ENCODE data around the gene ZNF276.

Gene ZNF276

DNA sequence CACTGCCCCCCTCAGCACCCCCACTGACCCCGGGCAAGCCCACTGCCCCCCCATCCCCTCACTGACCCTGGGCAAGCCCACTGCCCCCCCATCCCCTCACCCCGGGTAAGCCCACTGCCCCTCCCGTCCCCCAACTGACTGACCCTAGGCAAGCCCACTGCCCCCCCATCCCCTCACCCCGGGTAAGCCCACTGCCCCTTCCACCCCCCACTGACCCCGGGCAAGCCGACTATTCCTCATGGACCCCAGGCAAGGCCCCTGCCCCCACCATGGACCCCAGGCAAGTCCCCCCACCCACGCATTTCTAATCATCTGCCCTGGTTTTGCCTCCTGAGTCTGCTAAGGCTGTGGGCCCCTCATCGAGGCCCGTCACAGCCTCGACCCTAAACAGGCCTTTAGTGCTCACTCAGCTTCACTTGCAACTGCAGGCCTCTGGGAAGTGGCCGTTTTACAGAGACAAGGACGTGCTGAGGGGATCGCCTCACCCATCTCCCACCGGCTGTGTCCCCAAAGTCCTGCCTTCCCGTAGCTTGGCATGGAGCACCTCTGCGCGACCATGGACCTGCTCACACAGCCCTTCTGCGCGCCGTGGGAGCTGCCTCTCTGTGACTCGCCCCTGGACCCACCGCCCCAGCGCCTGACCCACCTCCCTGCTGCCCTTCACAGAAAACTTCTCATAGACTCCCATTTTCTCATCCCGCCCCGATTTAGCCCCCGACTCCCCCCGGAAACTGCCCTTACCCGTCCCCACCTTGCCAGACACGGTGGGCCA, 4.2 kb upstream of the ZNF276 start:
- no peak for DNase-seq

DNA sequence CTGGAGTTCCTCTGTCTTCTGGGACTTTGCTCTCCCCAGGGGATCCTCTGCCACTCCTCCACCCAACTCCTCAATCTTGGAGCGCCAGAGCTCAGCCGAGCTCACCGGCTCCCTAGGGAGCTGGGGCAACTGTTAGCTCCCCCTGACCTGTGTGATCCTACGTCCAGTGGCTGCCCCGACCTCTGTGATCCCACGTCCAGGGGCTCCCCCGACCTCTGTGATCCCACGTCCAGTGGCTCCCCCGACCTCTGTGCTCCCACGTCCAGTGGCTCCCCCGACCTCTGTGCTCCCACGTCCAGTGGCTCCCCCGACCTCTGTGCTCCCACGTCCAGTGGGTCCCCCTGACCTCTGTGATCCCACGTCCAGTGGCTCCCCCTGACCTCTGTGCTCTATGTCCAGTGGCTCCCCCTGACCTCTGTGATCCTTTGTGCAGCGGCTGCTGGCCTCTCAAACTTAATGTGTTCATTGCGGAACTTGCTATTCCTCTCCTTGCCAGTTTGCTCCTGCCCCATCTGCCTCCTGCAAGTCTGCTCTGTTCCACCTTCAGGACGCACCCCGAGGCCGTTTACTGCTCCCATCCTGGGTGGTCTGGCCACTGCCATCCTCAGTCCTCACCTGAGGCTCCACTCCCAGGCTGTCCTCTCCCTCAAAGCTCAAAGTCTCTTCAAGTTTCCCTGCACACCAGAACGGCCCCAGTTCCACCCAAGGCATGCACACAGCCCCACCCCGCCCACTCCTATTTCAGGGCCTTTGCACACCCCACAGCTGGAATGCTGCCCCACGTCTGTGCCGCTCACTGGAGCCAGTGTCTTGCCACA, 3.4 kb upstream of the ZNF276 start:
- no peak for DNase-seq

DNA sequence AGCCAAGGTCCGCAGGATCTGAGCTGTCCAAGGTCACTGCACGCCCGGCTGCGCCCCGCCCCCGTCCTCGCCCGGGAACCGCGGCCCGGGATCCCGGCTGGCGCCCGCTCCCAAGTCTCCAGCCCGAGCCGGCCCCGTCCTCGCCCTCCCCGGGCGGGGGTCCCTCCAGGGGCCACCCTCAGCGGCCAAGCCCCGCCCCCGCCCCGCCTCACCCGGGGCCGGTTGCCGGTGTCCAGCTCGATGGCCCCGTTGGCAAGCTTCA, 855 bp upstream of the ZNF276 start:
- DNase-seq: no peak

DNA sequence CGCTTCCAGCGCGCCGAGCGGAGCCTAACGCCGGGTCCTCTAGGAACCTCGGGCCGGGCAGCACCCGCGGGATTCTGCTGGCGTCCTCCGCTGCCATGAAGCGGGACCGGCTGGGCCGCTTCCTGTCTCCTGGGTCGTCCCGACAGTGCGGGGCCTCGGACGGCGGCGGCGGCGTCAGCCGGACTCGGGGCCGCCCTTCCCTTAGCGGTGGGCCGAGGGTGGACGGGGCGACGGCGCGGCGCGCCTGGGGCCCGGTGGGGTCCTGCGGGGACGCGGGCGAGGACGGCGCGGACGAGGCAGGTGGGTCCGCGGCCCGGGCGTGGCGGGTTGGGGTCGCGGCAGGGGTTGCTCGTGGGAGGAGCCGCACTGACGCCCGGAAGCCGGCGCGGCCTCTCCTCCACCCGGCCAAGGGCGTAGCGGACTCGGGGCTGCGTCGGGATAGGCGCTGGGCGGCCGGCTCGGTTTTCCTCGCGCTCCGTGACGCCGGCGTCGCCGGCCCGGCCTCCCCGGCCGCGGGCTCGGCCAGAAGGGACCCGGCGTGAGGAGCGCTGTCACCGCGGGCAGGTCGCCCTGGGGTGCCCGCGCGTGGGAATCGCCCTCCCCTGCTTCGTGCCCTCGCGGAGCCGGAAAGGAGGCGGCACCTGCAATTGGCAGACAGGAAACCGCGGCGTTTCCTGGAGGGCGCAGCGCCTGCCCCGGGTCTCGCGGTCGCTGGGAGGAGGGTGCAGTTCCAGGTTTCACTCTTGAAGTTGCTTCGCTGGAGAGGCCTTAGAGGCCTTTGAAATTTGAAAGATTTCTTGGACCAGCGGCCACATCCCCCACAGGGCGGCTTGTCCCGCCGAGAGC, 432 bp downstream of the ZNF276 start:
- peak; percentile 80 for DNase-seq

DNA sequence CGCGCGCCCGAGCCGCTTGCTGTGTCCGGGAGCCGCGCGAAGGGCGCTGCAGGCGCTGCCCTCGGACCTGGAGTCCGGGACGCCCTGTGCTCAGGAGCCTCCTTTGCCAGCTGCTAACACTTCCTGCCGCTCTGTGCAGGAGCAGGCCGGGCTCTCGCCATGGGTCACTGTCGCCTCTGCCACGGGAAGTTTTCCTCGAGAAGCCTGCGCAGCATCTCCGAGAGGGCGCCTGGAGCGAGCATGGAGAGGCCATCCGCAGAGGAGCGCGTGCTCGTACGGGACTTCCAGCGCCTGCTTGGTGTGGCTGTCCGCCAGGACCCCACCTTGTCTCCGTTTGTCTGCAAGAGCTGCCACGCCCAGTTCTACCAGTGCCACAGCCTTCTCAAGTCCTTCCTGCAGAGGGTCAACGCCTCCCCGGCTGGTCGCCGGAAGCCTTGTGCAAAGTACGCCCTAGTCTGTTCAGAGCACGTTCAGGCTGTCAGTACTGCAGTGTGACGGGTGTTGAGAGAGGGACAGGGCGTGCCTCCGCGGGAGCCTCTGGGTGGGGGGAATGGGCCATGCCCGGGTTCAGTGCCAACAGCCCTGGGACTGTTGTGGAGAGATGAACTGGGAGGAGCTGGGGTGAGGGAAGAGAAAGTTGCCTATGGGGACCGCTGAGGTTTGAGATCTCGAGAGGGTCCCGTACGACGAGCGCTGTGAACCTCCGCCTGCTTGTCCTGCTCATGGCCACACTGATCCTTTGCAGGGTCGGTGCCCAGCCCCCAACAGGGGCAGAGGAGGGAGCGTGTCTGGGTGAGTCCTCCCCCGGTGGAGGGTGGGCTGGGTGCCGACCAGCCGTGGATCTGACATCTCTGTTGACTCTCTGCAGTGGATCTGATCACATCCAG, 1.3 kb downstream of the ZNF276 start:
- DNase-seq: peak; percentile 61

DNA sequence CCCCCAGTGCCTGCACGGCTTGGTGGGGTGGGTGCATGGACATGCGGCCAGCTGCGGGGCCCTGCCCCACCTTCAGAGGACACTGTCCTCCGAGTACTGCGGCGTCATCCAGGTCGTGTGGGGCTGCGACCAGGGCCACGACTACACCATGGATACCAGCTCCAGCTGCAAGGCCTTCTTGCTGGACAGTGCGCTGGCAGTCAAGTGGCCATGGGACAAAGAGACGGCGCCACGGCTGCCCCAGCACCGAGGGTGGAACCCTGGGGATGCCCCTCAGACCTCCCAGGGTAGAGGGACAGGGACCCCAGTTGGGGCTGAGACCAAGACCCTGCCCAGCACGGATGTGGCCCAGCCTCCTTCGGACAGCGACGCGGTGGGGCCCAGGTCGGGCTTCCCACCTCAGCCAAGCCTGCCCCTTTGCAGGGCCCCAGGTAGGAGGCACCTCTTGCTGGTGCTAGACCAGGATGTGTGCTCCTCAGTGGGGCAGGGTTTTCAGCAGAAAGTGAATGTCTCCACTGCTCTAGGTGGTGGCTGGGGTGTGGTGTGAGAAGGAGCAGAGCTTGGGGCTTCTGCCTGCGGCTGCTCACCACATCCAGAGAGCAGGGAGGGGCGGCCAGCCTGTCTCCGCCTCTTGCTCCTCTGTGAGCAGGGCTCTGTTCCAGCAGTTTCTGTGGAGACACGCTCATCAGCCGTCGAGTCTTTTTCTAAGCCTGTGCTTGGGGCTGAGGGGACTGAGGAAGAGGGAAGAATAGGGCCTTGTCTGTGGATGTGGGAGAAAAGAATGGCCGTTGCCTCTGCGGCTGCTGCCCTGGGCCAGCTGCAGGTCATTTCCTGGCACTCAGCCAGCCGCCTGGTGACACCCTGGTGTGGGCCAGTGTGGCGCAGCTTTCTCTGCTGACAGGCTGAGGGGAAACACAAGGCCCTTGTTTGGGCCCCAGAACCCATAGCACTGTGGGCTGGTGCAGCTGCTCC, 2.2 kb downstream of the ZNF276 start:
- peak; percentile 56 for DNase-seq

DNA sequence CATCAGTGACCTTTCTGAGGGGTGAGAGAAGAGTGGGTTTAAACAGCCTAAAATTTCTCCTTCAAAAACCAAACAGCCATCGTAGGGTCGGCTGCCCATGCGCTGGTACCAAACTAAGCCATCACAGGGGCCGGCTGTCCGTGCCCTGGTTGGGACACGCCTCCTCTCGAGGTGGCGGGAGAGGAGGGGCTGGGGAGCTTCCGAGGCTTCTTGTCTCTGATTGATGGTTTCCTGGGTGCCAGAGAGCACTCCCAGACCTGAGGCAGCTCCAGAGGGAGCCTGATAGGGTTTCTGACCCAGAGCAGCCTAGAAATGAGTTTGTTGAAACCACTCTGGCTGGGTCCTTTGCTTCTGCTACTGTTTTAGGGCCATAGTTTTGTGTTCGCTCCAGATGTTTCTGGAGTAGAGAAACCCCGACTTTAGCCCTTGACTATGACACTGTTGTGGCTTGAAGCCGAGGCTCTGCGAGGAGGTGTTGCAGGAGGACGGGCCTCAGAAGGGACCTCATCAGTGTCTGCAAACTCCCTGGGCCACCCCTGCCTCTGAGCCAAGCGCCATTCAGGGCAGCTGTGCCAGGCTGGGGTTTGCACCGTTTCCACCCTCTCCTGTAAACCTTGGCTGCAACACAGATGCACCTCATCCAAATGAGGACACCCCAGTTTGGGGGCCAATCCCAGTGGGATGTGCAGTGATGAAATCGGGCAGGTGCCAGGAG, 6.2 kb downstream of the ZNF276 start:
- DNase-seq: no peak

DNA sequence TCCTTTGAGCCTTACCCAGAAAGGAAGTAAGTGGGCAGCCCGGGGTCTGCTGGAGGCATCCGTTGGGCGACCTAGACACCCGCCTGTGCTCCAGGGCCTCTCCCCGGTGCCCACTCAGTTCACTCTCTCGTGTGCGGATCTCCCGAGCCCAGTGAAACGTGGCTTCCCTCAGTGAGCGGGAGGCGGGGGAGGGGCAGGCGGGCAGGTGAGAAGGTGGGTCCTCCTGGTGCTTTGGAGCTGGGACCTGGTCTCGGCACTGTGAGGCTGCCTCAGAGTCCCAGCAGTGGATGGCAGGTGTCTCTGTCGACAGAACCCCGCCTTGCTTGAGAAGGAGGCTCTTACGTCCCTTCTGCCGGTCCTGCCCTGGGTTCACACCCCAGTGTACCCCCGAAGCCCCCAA, 8.0 kb downstream of the ZNF276 start:
- no peak for DNase-seq

DNA sequence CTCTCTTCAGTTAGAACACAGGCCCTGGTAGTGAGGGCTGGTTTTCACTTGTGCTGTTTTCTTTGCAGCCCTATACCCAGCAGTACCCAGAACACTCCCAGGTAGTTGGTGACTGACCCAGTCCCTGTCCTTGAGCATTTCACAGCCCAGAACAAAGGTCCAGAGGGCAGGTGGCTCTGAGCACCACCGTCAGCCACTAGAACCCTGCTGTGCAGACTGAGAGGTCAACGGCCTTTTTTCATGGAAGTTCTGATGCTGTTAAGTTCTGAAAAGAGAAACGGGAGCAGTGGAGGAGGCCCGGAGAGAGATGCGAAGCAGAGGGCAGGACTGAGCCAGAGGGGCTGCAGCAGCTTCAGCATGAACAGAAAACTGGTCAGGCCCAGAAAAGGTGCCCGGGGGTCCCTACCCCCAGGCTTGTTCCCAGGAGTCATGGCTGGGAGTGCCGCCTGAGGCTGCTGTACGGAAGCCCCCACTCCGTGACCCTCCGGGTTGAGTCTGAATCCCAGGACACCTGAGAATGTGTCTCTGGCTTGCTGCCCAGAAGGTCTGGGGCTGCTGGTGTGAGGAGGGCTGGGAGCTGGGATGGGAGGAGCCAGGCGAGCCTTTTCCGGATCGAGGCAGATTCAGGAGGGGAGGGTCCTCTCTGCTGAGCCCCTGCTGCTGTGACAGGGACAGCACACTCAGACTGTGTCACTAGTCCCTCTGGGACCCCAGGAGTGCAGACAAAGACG, 8.7 kb downstream of the ZNF276 start:
- DNase-seq: no peak

DNA sequence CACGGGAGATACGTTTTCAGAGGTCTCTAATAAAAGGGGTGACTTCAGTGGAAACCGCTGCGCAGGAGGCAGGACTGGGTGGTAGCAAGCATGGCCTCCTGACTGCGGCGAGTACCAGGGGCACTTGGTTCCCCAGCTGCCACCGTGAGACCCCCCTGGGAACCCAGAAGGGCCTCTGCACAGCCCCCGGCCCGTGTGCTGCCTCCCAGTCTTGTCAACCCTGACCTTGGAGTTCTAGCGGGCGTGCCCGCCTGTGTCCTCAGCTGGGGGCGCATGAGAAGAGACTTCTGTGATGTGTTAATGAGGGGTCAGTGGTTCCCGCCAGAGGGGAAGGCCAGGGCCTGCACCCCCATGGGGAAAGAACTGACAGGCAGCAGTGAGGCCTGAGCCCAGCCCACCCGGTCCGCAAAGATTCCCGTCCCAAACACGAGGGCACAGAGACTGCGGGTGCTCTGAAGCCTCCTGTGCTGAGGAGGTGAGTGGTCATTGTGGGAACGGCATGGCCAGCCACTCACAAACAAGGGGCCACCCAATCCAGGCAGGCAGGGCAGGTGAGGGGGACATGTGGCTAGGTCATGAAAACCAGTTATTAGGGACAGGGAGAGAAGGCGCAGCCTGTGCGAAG, 9.4 kb downstream of the ZNF276 start:
- no peak for DNase-seq

DNA sequence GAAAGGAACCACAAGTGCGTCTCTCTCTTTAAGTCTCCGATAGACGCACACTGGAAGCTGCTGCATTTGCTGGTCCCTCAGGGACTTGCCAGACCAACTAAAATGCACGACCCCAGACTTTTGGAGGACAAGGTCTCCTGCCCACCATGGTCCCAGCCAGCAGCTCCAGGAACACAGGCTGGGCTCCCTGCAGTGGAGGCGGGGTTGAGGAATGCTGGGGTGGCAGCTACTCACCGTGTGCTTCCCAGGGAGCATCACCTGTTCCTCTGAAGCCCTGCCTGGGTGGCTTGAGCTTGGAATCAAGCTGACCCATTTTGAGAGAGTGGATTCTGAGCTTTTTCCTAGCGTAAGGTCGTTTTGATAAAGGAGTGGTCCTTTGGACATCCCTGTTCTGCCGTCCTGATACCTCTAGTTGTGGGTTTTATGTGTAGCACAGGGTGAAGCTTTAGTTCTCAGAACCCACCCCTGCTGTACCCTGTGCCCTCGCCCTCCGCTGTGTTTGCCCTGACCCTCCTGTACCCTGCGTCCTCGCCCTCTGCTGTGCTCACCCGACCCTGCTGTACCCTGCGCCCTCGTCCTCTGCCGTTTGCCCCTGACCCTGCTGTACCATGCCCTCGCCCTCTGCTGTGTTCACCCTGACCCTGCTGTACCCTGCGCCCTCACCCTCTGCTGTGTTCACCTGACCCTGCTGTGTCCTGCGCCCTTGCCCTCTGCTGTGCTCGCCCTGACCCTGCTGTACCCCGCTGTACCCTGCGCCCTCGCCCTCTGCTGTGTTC, 11.0 kb downstream of the ZNF276 start:
- DNase-seq: no peak

DNA sequence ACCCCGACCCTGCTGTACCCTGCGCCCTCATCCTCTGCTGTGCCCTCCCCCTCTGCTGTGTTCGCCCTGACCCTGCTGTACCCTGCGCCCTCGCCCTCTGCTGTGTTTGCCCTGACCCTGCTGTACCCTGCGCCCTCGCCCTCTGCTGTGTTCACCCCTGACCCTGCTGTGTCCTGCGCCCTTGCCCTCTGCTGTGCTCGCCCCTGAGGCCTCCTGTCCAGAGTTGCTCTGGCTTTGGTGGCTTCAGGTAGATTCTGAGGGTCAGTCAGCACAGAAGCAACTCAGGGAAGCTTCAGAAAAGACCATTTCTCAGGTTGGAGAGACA, 11.5 kb downstream of the ZNF276 start:
- no peak for DNase-seq

DNA sequence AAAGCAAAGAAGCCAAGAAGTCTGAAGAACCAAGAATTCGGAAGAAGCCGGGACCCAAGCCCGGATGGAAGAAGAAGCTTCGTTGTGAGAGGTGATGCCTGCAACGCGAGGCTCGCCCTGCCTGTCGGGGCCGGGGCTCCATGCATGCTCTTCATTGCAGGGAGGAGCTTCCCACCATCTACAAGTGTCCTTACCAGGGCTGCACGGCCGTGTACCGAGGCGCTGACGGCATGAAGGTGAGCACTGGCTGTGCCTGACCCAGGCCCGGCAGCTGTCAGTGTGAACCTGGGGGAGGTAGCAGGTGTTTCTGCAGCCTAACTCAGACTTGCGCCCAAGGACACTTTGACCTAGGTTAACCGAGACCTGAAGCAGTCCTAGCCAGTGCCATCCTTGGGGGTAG, 12.0 kb downstream of the ZNF276 start:
- no peak for DNase-seq

DNA sequence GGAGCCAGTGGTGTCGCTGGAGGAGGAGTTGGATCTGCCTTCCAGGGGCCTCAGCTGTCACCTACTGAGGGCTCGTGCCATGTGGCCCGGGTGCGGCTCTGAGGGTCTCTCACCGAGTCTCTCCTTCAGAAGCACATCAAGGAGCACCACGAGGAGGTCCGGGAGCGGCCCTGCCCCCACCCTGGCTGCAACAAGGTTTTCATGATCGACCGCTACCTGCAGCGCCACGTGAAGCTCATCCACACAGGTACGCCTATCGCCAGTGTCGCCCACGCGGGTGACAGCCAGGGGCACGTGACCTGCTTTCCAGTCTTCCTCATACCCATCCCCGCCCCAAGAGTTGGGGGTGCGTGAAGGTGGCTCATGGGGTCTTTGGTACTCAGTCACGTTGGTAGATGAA, 12.5 kb downstream of the ZNF276 start:
- DNase-seq: no peak

DNA sequence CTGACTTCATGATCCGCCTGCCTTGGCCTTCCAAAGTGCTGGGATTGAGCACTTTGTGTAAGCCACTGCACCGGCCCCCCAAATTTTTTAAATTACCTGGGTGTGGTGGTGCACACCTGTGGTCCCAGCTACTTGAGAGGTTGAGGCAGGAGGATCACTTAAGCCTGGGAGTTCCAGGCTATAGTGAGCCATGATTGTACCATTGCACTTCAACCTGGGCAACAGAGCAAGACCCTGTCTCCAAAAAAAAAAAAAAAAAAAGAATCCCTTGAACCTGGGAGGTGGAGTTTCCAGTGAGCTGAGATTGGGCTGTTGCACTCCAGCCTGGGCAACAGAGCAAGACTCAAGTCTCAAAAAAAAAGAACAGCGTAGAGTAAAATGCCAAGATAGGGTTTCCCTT, 15.2 kb downstream of the ZNF276 start:
- no peak for DNase-seq

DNA sequence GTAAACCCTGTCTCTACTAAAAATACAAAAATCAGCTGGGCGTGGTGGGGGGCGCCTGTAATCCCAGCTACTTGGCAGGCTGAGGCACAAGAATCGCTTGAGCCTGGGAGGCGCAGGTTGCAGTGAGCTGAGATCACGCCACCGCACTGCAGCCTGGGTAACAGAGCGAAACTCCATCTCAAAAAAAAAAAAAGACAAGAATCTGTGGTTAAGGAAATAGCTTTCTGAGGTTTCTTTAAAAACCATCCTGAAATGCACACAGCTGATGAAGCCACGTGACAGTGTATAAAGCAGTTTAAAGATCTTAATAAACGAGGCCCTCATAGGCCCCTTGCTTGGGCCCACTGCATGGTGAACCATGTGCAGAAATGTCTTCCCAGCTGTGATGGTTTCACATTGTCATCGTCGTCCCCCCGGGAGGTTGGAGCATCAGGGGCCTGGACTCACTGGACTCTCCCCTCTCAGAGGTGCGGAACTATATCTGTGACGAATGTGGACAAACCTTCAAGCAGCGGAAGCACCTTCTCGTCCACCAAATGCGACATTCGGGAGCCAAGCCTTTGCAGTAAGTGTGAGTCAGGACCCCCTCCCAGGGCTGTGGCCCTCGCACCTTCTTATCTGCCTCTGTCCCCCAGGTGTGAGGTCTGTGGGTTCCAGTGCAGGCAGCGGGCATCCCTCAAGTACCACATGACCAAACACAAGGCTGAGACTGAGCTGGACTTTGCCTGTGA, 16.2 kb downstream of the ZNF276 start:
- DNase-seq: no peak

DNA sequence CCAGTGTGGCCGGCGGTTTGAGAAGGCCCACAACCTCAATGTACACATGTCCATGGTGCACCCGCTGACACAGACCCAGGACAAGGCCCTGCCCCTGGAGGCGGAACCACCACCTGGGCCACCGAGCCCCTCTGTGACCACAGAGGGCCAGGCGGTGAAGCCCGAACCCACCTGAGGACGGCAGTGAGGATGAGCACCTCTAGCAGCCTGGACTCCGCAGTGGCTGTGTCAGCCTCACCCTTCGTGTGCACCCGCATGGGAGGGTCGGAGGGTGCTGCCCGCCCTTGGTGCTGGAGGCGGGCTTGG, 16.7 kb downstream of the ZNF276 start:
- DNase-seq: no peak

DNA sequence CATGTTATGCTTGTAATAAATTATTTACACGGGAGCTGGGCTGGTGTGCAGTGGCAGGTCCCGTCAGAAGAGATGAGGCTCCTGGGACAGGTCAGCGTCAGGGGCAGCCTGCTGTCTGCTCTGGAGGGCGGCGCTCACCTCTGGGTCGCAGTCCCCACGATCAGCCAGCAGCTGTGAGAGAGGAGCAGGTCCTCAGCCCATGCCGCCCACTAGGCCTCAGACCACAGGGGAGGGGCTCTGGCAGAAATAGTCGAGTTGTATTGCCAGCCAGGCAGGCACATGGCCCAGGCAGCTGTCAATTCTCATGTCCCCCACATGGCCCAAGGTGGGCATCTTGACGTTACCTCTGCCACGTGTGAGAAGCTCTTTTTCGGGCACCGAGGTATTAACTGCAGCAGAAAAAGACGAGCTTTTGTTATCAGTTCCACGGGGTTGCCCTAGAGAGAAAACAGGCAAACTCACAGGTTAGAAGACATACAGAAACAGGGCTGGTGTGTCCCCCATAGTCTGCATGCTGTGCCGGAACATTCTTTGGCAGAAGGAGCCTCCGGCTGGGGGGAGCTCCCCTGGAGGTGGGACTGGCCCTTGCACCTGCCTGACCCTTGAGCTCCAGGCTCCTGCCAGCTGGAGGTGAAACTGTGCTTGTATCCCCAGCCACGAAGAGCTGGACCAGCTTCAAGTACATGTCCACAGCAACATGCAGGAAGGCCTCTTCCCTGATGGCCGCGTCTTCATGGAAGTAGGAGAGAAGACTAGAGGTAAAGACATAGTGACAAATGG, 17.4 kb downstream of the ZNF276 start:
- DNase-seq: no peak
